NCI-H1694 (cell line): ENCODE results near the gene UTP3.
A peak's percentile ranks its signal among the peaks of the same experiment; 100 is the strongest.
"Not testable (repeated sequence)": the region's sequence is repeated elsewhere in the genome, so short reads cannot be mapped to it uniquely, and the experiment has no call there.

Source experiments
- DNase-seq: peaks from one replicate; lab custom pipeline; 2025; lab: John Stamatoyannopoulos, UW

Gene UTP3

GRCh38 chr4:70687392-70687791, 940 bp upstream of the UTP3 start:
- DNase-seq = no peak

DNA sequence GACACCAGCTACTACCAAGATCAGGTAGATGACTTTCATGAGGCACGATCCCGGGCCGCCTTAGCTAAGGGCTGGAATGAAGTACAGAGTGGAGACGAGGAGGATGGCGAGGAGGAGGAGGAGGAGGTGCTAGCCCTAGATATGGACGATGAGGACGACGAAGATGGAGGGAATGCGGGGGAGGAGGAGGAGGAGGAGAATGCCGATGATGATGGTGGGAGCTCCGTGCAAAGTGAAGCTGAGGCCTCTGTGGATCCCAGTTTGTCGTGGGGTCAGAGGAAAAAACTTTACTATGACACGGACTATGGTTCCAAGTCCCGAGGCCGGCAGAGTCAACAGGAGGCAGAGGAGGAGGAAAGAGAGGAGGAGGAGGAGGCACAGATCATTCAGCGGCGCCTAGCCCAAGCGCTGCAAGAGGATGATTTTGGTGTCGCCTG, 481 bp downstream of the UTP3 start:
- DNase-seq = no peak

- no peak for DNase-seq
Measured at GRCh38 chr4:70691661-70692060, 3.3 kb downstream of the UTP3 start.

GRCh38 chr4:70694633-70695032, 6.3 kb downstream of the UTP3 start:
- DNase-seq = not testable (repeated sequence)

GRCh38 chr4:70698435-70698834, 10.1 kb downstream of the UTP3 start:
- not testable (repeated sequence) for DNase-seq

GRCh38 chr4:70700712-70701111, 12.4 kb downstream of the UTP3 start:
- no peak for DNase-seq

- no peak for DNase-seq
Measured at GRCh38 chr4:70701271-70701670, 12.9 kb downstream of the UTP3 start.

GRCh38 chr4:70702592-70702991, 14.3 kb downstream of the UTP3 start:
- DNase-seq = not testable (repeated sequence)

DNA sequence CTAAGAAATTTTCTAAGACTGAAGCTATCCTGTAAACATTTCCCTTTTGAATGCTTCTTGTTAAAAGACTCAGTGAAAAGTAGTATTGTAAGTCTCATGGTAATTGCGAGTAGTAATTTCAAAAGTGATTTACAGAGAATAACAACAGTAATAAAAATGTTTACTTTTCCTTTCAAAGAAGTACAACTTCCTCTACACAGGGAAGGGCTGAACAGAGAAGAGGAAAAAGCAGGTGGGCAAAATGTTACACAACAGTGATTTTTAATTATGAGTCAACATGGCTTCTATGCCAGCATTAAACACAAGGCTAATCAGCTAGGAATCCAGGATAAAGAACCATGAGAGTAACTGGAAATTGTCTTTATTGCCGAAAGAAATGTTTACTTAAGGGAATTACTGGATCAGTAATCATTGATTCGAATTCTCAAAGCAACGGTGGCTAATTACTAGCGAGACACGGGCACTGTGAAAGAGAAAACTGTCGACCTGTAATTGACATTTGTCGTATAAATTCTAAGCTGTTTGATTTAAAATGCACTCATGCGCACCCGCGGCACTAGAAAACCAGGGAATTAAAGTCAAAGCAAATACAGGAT, 15.4 kb downstream of the UTP3 start:
- peak; percentile 27 for DNase-seq

DNA sequence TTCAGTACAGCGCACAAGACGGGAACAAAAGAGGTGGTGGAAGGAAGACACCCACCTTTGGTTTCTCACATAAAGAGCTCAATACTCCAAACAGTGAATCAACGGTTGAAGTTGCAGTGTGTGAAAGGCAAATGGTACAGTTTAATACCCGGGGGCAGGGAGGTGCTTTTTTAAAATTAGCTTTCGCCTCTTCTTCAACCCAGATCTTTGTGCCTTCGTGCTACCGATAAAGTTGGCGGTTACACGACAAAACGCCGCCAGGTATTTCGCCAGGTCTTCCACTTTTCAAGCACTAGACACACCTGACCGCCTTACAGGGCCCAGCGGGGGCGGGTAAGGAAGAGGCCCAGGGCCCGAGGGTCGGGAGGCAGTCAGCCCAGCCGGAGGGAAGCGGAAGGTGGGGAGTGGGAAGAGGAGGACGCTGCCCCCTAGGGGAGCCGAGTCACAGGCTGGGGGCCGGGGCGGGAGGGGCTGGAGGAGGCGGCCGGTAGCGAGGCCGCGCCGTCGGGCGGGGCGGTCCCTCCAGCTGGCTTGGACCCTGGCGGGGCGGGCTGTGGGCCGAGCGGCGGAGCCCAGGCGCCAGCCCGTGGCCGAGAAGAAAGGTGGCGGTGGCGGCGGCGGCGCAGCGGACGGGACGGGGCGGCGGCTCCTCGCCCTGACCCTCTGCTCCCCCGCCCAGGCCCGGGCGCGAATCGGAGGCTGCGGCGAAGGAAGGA, 16.0 kb downstream of the UTP3 start:
- peak; percentile 55 for DNase-seq

DNA sequence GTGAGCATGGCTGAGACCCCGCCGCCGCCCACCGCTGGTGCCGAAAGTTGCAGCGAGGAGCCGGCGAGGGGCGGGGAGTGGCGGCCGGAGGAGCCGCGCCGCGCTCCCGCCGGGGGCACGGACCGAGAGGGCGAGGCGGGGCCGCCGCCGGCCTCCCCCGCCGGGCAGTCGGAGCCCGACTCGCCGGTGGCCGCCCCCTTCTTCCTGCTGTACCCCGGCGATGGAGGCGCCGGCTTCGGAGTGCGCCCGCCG, 16.5 kb downstream of the UTP3 start:
- no peak for DNase-seq

- DNase-seq = peak; percentile 35
Measured at GRCh38 chr4:70705183-70706043, 17.1 kb downstream of the UTP3 start.

GRCh38 chr4:70706044-70706461, 17.7 kb downstream of the UTP3 start:
- DNase-seq = no peak

GRCh38 chr4:70706516-70706915, 18.2 kb downstream of the UTP3 start:
- DNase-seq = no peak

DNA sequence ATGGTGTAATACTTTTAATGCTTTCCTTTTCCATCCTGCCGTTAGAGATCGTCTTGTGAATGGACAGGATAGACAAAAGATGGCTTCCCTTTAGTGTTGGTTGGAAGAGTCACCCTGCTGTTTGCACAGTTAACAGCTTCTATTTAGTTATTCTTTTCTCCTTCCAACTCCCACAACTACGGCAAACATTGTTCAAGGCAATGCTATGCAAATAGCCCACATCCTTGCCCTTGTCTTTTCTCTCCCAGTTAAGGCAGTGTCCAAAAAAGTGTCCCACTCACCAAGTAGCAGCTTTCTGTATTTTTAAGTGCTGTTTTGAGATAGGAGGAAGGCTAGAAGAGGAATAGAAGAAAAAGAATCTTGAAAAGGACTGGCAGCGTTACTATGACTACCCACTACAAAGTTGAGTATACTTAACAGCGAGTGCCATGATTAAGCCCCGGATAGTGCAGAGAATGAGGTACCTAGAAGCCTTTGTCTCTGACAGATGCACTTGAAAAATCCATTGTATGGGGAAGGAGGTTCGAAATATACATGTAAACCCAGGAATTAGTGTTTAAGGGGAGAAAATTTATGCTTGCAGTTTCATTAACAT, 21.4 kb downstream of the UTP3 start:
- no peak for DNase-seq

- DNase-seq = no peak
Measured at GRCh38 chr4:70711599-70711998, 23.3 kb downstream of the UTP3 start.

DNA sequence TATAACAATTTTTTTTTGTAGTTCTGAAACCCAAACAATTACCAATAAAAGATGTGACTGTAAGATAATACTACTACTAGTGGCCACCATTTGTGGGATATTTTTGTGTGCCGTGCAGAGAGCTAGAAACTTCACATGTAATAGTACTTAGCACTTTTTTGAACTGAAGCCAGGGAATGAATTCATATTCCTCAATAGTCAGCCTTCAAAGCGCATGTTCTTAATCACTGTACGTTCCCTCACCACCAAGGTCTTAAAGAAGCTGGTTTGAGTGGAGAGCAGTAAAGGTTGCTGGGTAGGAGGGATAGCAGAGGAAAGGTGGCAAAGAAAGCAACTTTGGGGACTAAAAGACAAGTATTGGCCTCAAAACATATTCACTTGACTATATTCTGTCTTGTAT, 23.8 kb downstream of the UTP3 start:
- no peak for DNase-seq

- no peak for DNase-seq
Measured at GRCh38 chr4:70712604-70713452, 24.5 kb downstream of the UTP3 start.

DNA sequence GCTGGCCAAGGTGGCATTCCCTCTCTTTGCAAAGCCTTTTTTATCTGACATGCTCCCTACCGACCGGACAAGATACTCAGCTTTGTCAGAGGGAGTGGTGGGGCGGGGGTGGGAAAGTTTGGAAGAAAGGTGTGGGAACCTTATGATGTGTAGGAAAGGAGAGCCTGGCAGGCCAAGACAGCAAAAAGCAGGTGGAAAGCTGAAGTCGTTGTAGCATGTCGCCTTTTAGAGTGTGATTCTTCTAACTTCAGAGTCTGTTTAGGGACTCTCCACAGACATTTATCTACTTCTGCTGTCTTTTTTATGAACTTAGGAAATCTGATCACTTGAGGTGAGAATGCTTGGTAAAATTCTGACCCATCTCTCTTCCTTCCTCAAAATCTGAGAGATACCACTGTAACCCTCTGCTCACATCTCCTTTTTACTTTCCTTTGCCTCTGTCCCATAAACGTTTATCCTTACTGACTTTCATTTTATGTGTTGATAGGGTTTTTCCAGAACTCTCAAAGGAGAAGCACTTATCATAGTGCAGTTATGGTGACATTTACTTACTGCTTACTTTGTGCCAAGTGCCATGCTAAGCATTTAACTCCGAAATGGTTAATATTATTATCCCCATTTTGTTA, 25.2 kb downstream of the UTP3 start:
- DNase-seq = no peak

GRCh38 chr4:70714079-70714887, 26.0 kb downstream of the UTP3 start:
- DNase-seq = no peak

DNA sequence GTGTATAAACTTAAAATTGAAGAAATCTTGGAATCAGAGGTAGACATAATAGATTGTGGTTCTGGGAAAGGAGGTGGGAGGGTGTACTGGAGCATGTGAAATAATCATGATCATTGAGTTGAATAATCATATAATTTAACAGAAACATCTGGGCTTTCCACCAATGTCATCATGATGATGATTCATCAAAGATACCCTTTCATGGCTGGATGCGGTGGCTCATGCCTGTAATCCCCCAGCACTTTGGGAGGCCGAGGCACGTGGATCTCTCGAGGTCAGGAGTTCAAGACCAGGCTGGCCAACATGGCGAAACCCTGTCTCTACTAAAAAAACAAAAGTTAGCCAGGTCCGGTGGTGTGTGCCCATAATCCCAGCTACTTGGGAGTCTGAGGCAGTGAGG, 26.8 kb downstream of the UTP3 start:
- DNase-seq = no peak
